GM23248 (cell line): ENCODE data around the gene TMEM151B. TPM values are rescaled to one million over a fixed set of nuclear protein-coding genes. Genes with fewer than 3 reads are reported as not detected.
A peak's percentile ranks its signal among the peaks of the same experiment; 100 is the strongest.

Source experiments
- DNase-seq: peaks from one replicate; pipeline ENCODE4 v3.0.0-alpha.2; 2015
- H2AFZ ChIP-seq: fragments of 200-600 bp; sonication (generic); 2 replicates; pipeline ENCODE4 v1.6.1; 2016; ENCODE audit warnings: antibody characterized with exemption
- H3F3A ChIP-seq: fragments of 200-600 bp; sonication (generic); 2 replicates; pipeline ENCODE4 v1.6.1; 2016; ENCODE audit warnings: mild to moderate bottlenecking, antibody characterized with exemption, mixed run types; ENCODE audit not compliant: insufficient read depth
- H3K27ac ChIP-seq: fragments of 200-600 bp; sonication (generic); 2 replicates; pipeline ENCODE4 v1.5.1; 2016; ENCODE audit warnings: mild to moderate bottlenecking
- H3K27me3 ChIP-seq: fragments of 200-600 bp; sonication (generic); replicated peaks from 2 replicates; pipeline ENCODE4 v1.6.1; 2016; ENCODE audit warnings: mild to moderate bottlenecking; ENCODE audit not compliant: insufficient read depth
- H3K36me3 ChIP-seq: fragments of 200-600 bp; sonication (generic); 2 replicates; pipeline ENCODE4 v1.6.1; 2016; ENCODE audit warnings: low read depth, mild to moderate bottlenecking
- H3K4me1 ChIP-seq: fragments of 200-600 bp; sonication (generic); 2 replicates; pipeline ENCODE4 v1.6.1; 2016; ENCODE audit warnings: mild to moderate bottlenecking; ENCODE audit not compliant: insufficient read depth
- H3K4me2 ChIP-seq: fragments of 200-600 bp; sonication (generic); one replicate; pipeline ENCODE4 v1.6.1; 2016; ENCODE audit warnings: mild to moderate bottlenecking; ENCODE audit not compliant: unreplicated experiment
- H3K4me3 ChIP-seq: fragments of 200-600 bp; sonication (generic); 2 replicates; pipeline ENCODE4 v1.5.1; 2016; ENCODE audit warnings: mild to moderate bottlenecking
- H3K79me2 ChIP-seq: fragments of 200-600 bp; sonication (generic); 2 replicates; pipeline ENCODE4 v1.6.1; 2016; ENCODE audit warnings: mild to moderate bottlenecking; ENCODE audit not compliant: insufficient read depth
- H3K9ac ChIP-seq: fragments of 200-600 bp; sonication (generic); 2 replicates; pipeline ENCODE4 v1.6.1; 2016; ENCODE audit warnings: mild to moderate bottlenecking
- H3K9me2 ChIP-seq: fragments of 200-600 bp; sonication (generic); 2 replicates; pipeline ENCODE4 v1.6.1; 2016; ENCODE audit warnings: mixed run types, mild to moderate bottlenecking, moderate library complexity; ENCODE audit not compliant: insufficient read depth
- H3K9me3 ChIP-seq: fragments of 200-600 bp; sonication (generic); one replicate; pipeline ENCODE4 v1.6.1; 2017; ENCODE audit warnings: low read depth
- H4K20me1 ChIP-seq: fragments of 200-600 bp; sonication (generic); 2 replicates; pipeline ENCODE4 v1.6.0; 2016; ENCODE audit not compliant: insufficient read depth
- EZH2 ChIP-seq: fragments of 200-600 bp; sonication (generic); IDR thresholded peaks from 2 replicates; pipeline ENCODE4 v1.6.1; 2018; ENCODE audit warnings: antibody characterized with exemption, mild to moderate bottlenecking; ENCODE audit not compliant: insufficient read depth, poor library complexity, severe bottlenecking
- EZH2phosphoT487 ChIP-seq: fragments of 200-600 bp; sonication (generic); IDR thresholded peaks from 2 replicates; pipeline ENCODE4 v1.6.1; 2018; ENCODE audit warnings: antibody characterized with exemption, moderate library complexity, mild to moderate bottlenecking, low read depth; ENCODE audit not compliant: insufficient read depth
- WGBS, 2 experiments: methylation state at CpG; one replicate each; pipeline ENCODE4 v1.1.6; 2015 to 2017; ENCODE audit warnings: low lambda C conversion rate in 2 of 2, low coverage in 1 of 2; ENCODE audit errors: missing lambda C conversion rate in 2 of 2; 5-methylcytosine and 5-hydroxymethylcytosine counted together
- in situ Hi-C: fragments of 300-500 bp; cut with MboI; formaldehyde crosslinking; loops from 2 replicates; pipeline ENCODE4 v1.15.0; 2020
- polyA plus RNA-seq: library from polyadenylated mRNA; unstranded; fragments of >200 nt; fragmentation: Nextera tagmentation; extraction: Ambion mirVana; gene quantifications from 2 replicates; pipeline ENCODE4 v1.2.1, GENCODE V29; 2016
- total RNA-seq: library from RNA; depleted of rRNA; stranded (reverse); fragments of >200 nt; shearing (Covaris generic); gene quantifications from 2 replicates; pipeline ENCODE4 v1.2.3, GENCODE V29; 2014

The TMEM151B gene
- total and polyA plus RNA-seq, 2 experiments from 2014 or later, result not detected

- H3K9me3 ChIP-seq, result no peaks in the 10 kb centered on the region
- TF ChIP-seq EZH2 (no peak), EZH2phosphoT487 (no peak)
- no peak overlapping the region for H2AFZ ChIP-seq
- no peak overlapping the region for H3K9ac ChIP-seq
- H3K9me2 ChIP-seq, result no peaks in the 10 kb centered on the region
- no peak for DNase-seq
- H3K27me3 ChIP-seq, result peaks cover 4% of the 10 kb centered on the region; the same call in 1 of the 2 replicates
- peak overlapping the region; percentile 88 for H3K4me2 ChIP-seq
- no peaks in the 10 kb centered on the region for H4K20me1 ChIP-seq
- H3K4me1 ChIP-seq, result peaks cover 20% of the 10 kb centered on the region
- no peak overlapping the region for H3K27ac ChIP-seq
- peaks cover 23% of the 10 kb centered on the region for H3K79me2 ChIP-seq
- peaks cover under 1% of the 10 kb centered on the region; the same call in 1 of the 2 replicates for H3F3A ChIP-seq
- WGBS, 2 experiments, result 58 to 66% methylated on average over 7 to 9 of the region's 9 CpGs
- H3K4me3 ChIP-seq, result peak overlapping the region; percentile 87
- no peaks in the 10 kb centered on the region for H3K36me3 ChIP-seq
- in situ Hi-C loops, result no loop called here
Measured at GRCh38 chr6:44263354-44264100, 6.7 kb upstream of the TMEM151B start.

GRCh38 chr6:44264154-44265006 lies 5.9 kb upstream of the TMEM151B start:
- H2AFZ ChIP-seq, result peak overlapping the region; percentile 79
- no peak for TF ChIP-seq EZH2phosphoT487
- no peak for TF ChIP-seq EZH2
- no peaks in the 10 kb centered on the region for H4K20me1 ChIP-seq
- DNase-seq, result peak; percentile 51
- no peaks in the 10 kb centered on the region for H3K36me3 ChIP-seq
- H3K27ac ChIP-seq, result no peak overlapping the region
- WGBS, 2 experiments, result 4 to 6% methylated on average over 13 of the region's 13 CpGs
- in situ Hi-C loops, result no loop called here
- peak overlapping the region; percentile 87 for H3K4me3 ChIP-seq
- no peaks in the 10 kb centered on the region for H3K9me2 ChIP-seq
- H3K9me3 ChIP-seq, result no peaks in the 10 kb centered on the region
- no peaks in the 10 kb centered on the region for H3F3A ChIP-seq
- H3K4me1 ChIP-seq, result peaks cover 20% of the 10 kb centered on the region
- peak overlapping the region; percentile 88 for H3K4me2 ChIP-seq
- peak overlapping the region; percentile 81 for H3K9ac ChIP-seq
- H3K27me3 ChIP-seq, result peaks cover 12% of the 10 kb centered on the region
- H3K79me2 ChIP-seq, result peaks cover 23% of the 10 kb centered on the region

GRCh38 chr6:44265007-44265721 lies 5.1 kb upstream of the TMEM151B start, which contains the start of gene NFKBIE:
Gene NFKBIE (minus strand): TSS chr6:44265551. CDS start chr6:44265346, 205 bp downstream.
- Histone ChIP-seq H3K4me3 (peak within 1 kb of the TSS; percentile 87), H3K27me3 (peaks cover 20% of the 10 kb centered on the region), H3K9ac (peak within 1 kb of the TSS; percentile 81), H3K4me1 (peaks cover 20% of the 10 kb centered on the region), H3F3A (no peaks in the 10 kb centered on the region), H2AFZ (peak within 1 kb of the TSS; percentile 79), H3K36me3 (no peaks in the 10 kb centered on the region), H3K27ac (peak within 1 kb of the TSS; percentile 45), H3K9me2 (no peaks in the 10 kb centered on the region), H4K20me1 (no peaks in the 10 kb centered on the region), H3K4me2 (peak within 1 kb of the TSS; percentile 88), H3K79me2 (peaks cover 23% of the 10 kb centered on the region), H3K9me3 (no peaks in the 10 kb centered on the region)
- WGBS, 2 experiments, result 1 to 3% methylated on average over 19 to 37 of the region's 72 CpGs
- DNase-seq, result peak; percentile 98
- no peak for TF ChIP-seq EZH2
- TF ChIP-seq EZH2phosphoT487, result no peak
- in situ Hi-C loops, result no loop called here

GRCh38 chr6:44265722-44266233 lies 4.5 kb upstream of the TMEM151B start:
- Histone ChIP-seq H3K27me3 (peaks cover 20% of the 10 kb centered on the region), H3K27ac (no peak overlapping the region), H3K4me2 (peak overlapping the region; percentile 6), H3K9ac (no peak overlapping the region), H3K36me3 (no peaks in the 10 kb centered on the region), H3K4me3 (peak overlapping the region; percentile 87), H3K9me3 (no peaks in the 10 kb centered on the region), H3K4me1 (peaks cover 20% of the 10 kb centered on the region), H2AFZ (no peak overlapping the region), H3K9me2 (no peaks in the 10 kb centered on the region), H4K20me1 (no peaks in the 10 kb centered on the region), H3K79me2 (peaks cover 23% of the 10 kb centered on the region), H3F3A (no peaks in the 10 kb centered on the region)
- TF ChIP-seq EZH2phosphoT487 (no peak), EZH2 (no peak)
- 67% methylated on average over 17 of the region's 17 CpGs for WGBS, 2 experiments
- in situ Hi-C loops, result no loop called here
- DNase-seq, result no peak
